Effector memory CD8-positive, alpha-beta T cell (primary cell): ENCODE data around the gene ZNF366.

Experiments
- ATAC-seq: fragments of 150-1000 bp; cut with Tn5 transposase; replicated peaks from 2 replicates; pipeline ENCODE4 v1.10.0; 2021; ENCODE audit warnings: mild to moderate bottlenecking, moderate library complexity
- DNase-seq, 3 experiments: peaks; one replicate each; pipeline ENCODE4 v3.0.0; 2021
- H3K27ac Mint-ChIP-seq, 2 donors: one replicate each; pipeline ENCODE4 v1.8.0; 2022; ENCODE audit warnings: mild to moderate bottlenecking in 2 of 2, mixed read lengths in 2 of 2, moderate library complexity in 2 of 2
- H3K27me3 Mint-ChIP-seq, 2 donors: one replicate each; pipeline ENCODE4 v1.8.0; 2022; ENCODE audit warnings: mixed read lengths in 2 of 2
- H3K36me3 Mint-ChIP-seq: one replicate; pipeline ENCODE4 v1.8.0; 2022; ENCODE audit warnings: mild to moderate bottlenecking, moderate library complexity, mixed read lengths; ENCODE audit not compliant: insufficient read depth
- H3K4me1 Mint-ChIP-seq, 2 donors: one replicate each; pipeline ENCODE4 v1.8.0; 2022; ENCODE audit warnings: low read depth in 2 of 2, mixed read lengths in 2 of 2
- H3K4me3 Mint-ChIP-seq, 2 donors: one replicate each; pipeline ENCODE4 v1.8.0; 2022; ENCODE audit warnings: mild to moderate bottlenecking in 2 of 2, mixed read lengths in 2 of 2, moderate library complexity in 2 of 2
- H3K9me3 Mint-ChIP-seq, 2 donors: one replicate each; pipeline ENCODE4 v1.8.0; 2022; ENCODE audit warnings: mixed read lengths in 2 of 2
- total RNA-seq, 9 experiments: gene quantifications; one replicate each; lab custom pipeline; 2026; lab: John Stamatoyannopoulos, UW

ZNF366 gene, protein sequence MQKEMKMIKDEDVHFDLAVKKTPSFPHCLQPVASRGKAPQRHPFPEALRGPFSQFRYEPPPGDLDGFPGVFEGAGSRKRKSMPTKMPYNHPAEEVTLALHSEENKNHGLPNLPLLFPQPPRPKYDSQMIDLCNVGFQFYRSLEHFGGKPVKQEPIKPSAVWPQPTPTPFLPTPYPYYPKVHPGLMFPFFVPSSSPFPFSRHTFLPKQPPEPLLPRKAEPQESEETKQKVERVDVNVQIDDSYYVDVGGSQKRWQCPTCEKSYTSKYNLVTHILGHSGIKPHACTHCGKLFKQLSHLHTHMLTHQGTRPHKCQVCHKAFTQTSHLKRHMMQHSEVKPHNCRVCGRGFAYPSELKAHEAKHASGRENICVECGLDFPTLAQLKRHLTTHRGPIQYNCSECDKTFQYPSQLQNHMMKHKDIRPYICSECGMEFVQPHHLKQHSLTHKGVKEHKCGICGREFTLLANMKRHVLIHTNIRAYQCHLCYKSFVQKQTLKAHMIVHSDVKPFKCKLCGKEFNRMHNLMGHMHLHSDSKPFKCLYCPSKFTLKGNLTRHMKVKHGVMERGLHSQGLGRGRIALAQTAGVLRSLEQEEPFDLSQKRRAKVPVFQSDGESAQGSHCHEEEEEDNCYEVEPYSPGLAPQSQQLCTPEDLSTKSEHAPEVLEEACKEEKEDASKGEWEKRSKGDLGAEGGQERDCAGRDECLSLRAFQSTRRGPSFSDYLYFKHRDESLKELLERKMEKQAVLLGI
- total RNA-seq = 0 to 0.12 (median 0) reads per million in 9 experiments

DNA sequence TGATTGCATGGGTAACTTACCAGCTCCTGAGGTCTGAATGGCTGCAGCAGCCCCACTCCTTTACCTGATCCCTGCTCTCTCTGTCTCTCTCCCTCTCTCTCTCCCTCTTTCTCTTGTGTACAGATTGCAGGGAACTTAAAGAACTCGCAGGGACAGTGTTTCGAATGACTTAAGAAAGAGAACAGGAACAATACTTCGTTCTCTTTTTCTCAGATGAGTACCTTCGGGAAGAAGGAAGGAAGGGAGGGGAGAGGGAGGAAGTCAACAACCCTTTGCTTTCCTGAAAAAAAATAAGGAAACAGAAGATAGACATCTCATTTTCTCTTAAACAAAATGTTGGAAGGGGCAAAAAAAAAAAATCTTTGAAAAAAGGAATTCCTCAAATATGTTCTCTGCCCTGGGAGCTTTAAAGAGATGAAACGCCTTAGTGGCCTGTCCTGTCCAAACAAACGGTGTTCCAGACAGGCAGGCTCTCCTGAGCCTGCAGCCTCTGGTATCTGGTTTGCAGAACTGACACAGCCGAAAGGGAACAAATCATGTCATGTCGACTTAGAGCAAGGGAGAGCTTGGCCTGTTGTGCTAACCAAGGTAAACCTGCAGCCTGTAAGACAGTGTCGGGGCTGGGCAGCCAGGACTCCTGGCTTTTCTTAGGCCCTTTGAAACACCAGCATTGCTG, at the start of gene ZNF366:
ZNF366 (minus strand) TSS at position 180 of the 676 bp plus-strand sequence. CDS start 45,914 bp downstream, outside the sequence.
- H3K4me1 Mint-ChIP-seq = no peaks in the 10 kb centered on the region

DNA sequence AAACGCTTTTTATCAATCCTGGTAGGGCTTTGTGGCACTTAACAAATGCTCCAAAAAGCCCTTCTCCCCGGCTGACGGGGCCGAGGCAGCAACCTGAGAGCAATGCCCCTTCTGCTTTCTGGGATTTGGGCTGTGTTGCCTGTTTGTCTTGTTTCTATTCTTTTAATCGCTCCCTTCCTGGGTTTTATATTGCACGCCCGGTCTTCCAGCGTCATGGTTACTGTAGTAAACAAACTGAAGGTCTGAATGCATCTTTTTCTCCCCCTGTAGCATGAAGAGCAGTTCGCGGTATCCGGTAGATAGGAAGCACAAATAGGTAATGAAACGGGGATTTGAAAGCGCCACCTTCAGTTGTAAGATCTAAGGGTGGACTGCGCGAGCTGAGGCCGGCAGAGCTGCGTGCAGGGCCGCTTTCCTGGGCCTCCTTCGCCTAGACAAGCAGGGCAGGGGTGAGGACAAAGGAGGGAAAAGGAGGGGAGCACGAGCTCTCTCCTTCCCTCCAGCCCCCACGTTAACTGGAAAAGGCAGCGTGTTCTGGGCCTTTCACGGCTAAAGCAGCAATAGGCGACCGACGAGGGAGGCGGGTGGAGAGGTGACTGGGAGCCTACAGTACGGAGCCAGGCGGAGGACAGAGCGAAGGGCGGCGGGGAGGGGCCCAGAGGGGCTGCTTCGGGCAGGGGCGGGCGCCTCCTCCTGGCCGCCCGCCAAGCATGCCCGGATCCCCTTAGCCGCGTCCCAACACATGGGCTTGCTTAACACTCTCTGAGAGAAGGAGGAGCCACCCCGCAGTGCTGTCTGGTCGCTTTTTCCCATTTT, 49.3 kb upstream of the ZNF366 start:
- H3K27ac Mint-ChIP-seq = no peak overlapping the region
- H3K9me3 Mint-ChIP-seq = no peaks in the 10 kb centered on the region
- ATAC-seq (no peak), DNase-seq (no peak)
- peaks cover 59 to 92% of the 10 kb centered on the region in 2 donors for H3K27me3 Mint-ChIP-seq
- H3K4me1 Mint-ChIP-seq = peaks cover 10 to 12% of the 10 kb centered on the region in 2 donors
- H3K36me3 Mint-ChIP-seq = no peaks in the 10 kb centered on the region
- H3K4me3 Mint-ChIP-seq = peak overlapping the region; percentile 72 to 79

More for the DNA sequence above, at the start of gene ZNF366:
- Mint-ChIP-seq H3K9me3 (no peaks in the 10 kb centered on the region), H3K27me3 (peaks cover 44 to 68% of the 10 kb centered on the region in 2 donors), H3K4me3 (no peak within 1 kb of the TSS), H3K36me3 (peaks cover 5% of the 10 kb centered on the region), H3K27ac (no peak within 1 kb of the TSS)
- DNase-seq (no peak), ATAC-seq (no peak)

DNA sequence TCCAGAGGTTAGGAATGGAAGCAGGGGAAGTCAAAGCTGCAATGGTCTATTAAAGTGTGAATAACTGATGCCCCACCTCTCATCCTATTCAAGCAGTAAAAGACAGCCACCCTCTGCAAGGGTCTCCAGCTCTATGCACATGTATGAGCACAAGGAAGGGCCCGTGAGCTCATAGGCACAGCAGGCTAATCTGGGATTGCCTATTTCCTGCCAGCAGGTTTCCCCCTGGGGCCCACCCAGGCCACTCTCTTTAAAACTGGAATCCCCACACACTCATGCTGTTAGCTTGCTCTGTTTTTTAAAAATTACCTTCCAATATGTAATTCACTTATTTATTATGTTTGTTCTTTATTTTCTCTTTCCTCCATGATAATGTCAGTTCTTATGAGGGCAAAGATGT, 48.7 kb upstream of the ZNF366 start:
- Mint-ChIP-seq H3K4me1 (peaks cover 10 to 12% of the 10 kb centered on the region in 2 donors), H3K36me3 (no peaks in the 10 kb centered on the region), H3K4me3 (peak overlapping the region in 1 of 2 donors; percentile 79), H3K9me3 (no peaks in the 10 kb centered on the region), H3K27me3 (peaks cover 54 to 87% of the 10 kb centered on the region in 2 donors), H3K27ac (no peak overlapping the region)
- DNase-seq = no peak
- no peak for ATAC-seq

DNA sequence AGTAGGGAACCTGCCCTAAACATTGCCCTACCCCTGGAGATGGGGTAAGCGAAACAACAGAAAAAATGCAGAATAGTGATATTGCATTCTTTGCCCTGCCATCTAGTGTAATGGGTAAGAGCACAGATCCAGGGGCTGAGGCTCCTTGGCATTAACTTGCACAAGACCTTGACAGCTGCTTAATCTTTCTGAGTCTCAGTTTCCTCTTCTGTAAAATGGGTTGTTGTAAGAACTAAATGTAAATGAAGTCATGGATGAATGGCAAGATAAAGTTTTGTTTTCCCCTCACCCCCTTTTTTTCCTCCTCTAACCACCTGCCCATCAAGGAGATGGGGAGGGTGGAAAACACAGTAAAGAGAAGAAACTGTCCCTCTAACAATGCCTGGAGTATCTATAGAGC, 47.7 kb upstream of the ZNF366 start:
- no peak overlapping the region for H3K27ac Mint-ChIP-seq
- H3K36me3 Mint-ChIP-seq = no peaks in the 10 kb centered on the region
- no peak overlapping the region for H3K4me3 Mint-ChIP-seq
- H3K9me3 Mint-ChIP-seq = no peaks in the 10 kb centered on the region
- DNase-seq = no peak
- ATAC-seq = no peak
- H3K4me1 Mint-ChIP-seq = peaks cover 10 to 12% of the 10 kb centered on the region in 2 donors
- H3K27me3 Mint-ChIP-seq = peaks cover 61 to 89% of the 10 kb centered on the region in 2 donors

DNA sequence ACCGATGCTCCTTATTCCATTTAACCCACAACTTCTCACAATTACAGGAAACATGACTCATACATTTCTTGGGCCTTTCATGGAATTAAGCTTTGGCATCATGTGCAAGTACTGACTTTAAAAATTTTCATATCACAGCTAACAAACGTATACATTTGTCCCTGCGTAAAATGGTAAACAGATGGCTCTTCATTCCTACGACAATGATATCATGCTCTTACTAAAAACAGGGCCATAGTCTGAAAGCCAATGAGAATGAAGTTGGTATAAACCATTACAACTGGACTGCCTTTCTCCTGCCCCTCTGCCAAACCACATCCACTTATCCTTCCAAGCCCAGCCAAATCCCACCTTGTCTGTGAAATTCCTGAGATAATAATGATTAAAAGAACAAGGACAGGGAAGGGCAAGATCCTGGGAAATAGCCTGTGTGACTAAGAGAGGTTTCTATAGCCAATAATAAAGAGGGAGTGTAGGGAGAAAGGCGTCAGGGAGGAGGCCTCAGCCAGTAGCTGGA, 44.9 kb upstream of the ZNF366 start:
- no peak for ATAC-seq
- no peaks in the 10 kb centered on the region for H3K36me3 Mint-ChIP-seq
- peaks cover 6 to 8% of the 10 kb centered on the region in 2 donors for H3K4me1 Mint-ChIP-seq
- H3K4me3 Mint-ChIP-seq = no peak overlapping the region
- H3K27me3 Mint-ChIP-seq = peaks cover 53 to 61% of the 10 kb centered on the region in 2 donors
- no peaks in the 10 kb centered on the region for H3K9me3 Mint-ChIP-seq
- DNase-seq = no peak
- H3K27ac Mint-ChIP-seq = no peak overlapping the region

DNA sequence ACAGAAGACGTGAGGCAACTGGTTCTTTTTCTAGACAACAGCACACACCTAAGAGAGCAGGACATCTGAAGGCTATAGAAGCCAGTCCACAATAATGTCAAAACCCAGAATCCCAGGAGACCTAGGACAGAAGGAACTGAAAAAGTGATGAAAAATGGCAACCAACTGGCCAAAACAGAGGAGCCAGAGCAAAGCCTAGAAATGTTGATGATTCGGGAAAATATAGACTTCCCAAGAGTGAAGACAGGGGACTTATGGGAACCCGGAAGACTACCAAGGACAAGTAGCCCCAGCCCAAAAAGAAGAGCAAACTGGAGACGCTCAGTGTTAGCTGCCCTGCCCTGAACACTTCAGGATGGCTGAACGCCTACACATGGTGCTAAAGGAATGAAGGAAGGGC, 43.4 kb upstream of the ZNF366 start:
- no peak for DNase-seq
- H3K4me1 Mint-ChIP-seq = no peaks in the 10 kb centered on the region

DNA sequence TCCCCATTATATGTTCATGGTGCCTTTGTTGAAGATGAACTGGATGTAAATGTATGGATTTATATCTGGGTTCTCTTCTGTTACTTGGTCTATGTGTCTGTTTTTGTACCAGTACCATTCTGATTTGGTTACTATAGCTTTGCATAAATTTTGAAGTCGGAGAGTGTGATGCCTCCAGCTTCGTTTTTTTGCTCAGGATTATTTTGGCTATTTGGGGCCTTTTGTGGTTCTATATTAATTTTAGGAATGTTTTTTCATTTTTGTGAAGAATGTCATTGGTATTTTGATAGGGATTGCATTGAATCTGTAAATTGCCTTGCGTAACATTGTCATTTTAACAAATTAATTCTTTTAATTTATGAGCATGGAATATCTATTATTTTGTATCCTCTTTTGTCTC, 36.6 kb upstream of the ZNF366 start:
- no peak overlapping the region for H3K4me3 Mint-ChIP-seq
- no peak overlapping the region for H3K27ac Mint-ChIP-seq
- H3K27me3 Mint-ChIP-seq = peaks cover 0 to 5% of the 10 kb centered on the region in 2 donors
- H3K36me3 Mint-ChIP-seq = no peaks in the 10 kb centered on the region
- DNase-seq = no peak
- peaks cover 0 to 3% of the 10 kb centered on the region in 2 donors for H3K9me3 Mint-ChIP-seq
- H3K4me1 Mint-ChIP-seq = no peaks in the 10 kb centered on the region
- ATAC-seq = no peak

More for the DNA sequence above, 43.4 kb upstream of the ZNF366 start:
- peaks cover 39 to 46% of the 10 kb centered on the region in 2 donors for H3K27me3 Mint-ChIP-seq
- no peaks in the 10 kb centered on the region for H3K9me3 Mint-ChIP-seq
- no peaks in the 10 kb centered on the region for H3K36me3 Mint-ChIP-seq
- no peak overlapping the region for H3K27ac Mint-ChIP-seq
- no peak overlapping the region for H3K4me3 Mint-ChIP-seq
- ATAC-seq = no peak

DNA sequence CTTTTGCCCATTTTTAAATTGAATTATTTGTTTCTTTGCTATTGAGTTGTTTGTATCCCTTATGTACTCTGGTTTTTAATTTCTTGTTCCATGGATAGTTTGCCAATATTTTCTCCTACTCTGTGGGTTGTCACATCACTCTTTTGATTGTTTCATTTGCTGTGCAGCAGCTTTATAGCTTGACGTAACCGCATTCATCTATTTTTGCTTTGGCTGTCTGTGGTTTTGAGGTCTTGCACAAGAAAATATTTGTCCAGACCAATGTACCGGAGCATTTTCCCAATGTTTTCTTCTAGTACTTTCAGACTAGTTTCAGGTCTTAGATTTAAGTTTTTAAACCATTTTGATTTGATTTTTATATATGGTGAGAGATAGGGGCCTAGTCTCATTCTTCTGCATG, 36.2 kb upstream of the ZNF366 start:
- Mint-ChIP-seq H3K9me3 (peaks cover 0 to 3% of the 10 kb centered on the region in 2 donors), H3K4me3 (no peak overlapping the region), H3K4me1 (no peaks in the 10 kb centered on the region), H3K27me3 (peaks cover 0 to 5% of the 10 kb centered on the region in 2 donors), H3K27ac (no peak overlapping the region), H3K36me3 (no peaks in the 10 kb centered on the region)
- DNase-seq = no peak
- no peak for ATAC-seq

DNA sequence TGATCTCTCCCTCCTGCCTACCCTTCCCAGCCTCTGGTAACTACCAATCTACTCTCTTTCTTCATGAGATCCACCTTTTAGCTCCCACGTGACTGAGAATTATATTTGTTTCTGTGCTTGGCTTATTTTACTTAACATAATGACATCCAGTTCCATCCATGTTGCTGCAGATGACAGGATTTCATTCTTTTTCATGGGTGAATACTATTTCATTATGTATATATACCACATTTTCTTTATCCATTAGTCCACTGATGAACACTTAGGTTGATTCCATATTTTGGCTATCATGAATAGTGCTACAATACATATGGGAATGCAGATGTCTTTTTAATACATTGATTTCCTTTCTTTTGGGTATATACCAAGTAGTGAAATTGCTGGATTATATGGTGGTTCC, 35.5 kb upstream of the ZNF366 start:
- peaks cover 0 to 3% of the 10 kb centered on the region in 2 donors for H3K9me3 Mint-ChIP-seq
- no peaks in the 10 kb centered on the region for H3K4me1 Mint-ChIP-seq
- H3K4me3 Mint-ChIP-seq = no peak overlapping the region
- peaks cover 0 to 10% of the 10 kb centered on the region in 2 donors for H3K27me3 Mint-ChIP-seq
- ATAC-seq (no peak), DNase-seq (no peak)
- H3K27ac Mint-ChIP-seq = no peak overlapping the region
- no peaks in the 10 kb centered on the region for H3K36me3 Mint-ChIP-seq

DNA sequence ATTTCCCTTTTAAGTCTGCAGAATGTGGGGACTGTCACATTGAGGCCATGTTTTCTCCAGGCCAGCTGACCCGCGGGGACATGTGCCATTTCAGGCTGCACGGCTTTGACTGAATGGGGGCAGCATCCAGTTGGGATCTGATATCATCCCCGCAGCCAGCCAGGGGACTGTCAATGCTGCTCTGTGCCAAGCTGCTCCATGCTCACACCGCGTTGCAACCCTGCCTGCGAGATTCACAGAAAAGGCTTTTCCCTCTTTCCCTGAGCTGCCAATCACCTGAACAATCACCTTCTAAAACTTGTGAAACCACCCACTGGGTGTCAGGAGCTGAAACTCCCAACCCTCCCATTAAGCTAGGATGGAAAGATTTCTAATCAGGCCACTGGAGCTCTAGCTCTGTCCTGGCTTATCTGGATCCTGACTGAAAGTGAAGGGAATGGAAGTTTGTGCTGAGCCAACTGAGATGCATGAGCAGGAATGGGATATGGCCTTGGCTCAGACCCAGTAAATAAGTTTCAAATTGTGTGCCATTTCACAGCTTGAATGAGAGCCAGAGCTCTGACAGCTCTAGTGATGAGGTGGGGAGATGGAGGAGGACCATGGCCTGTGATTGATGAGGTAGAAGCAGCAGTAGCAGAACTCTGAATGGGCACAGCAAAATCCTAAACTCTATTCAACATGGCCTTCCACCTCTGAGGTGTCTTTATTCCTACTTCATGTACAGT, 34.5 kb upstream of the ZNF366 start:
- Mint-ChIP-seq H3K4me3 (no peak overlapping the region), H3K36me3 (no peaks in the 10 kb centered on the region), H3K27ac (no peak overlapping the region), H3K9me3 (peaks cover 0 to 3% of the 10 kb centered on the region in 2 donors), H3K4me1 (no peaks in the 10 kb centered on the region), H3K27me3 (peaks cover 0 to 11% of the 10 kb centered on the region in 2 donors)
- DNase-seq = no peak
- no peak for ATAC-seq

DNA sequence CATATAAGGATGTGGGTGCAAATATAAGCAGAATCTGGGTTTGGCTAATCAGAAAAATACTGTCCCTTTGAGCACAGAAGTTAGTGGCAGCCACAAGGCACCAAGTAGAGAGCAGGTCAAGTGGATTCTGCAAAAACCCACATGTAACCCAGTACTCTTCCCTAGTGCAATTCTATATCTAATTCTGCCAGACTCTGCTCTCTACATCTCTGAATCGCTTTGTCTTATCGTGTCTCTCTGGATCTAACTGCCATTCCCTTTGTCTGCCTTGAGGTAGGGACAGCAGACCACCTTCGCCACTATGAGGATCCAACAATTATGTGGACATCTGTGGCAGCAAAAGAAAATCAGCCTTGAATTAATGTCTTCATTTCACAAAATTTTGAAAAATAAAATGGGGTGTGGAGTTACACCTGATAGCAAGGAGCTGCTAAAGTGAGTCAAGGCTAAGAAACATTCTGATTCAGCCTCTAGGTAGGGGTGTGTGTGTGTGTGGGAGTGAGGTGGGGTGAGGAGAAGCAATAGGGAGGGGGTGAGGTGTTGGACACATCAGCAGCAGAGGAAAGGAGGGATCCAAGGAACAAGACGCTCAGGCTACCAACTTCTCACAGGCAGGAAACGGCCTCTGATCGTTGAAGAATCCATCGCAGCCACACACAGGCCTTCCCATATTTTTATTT, 33.7 kb upstream of the ZNF366 start:
- no peaks in the 10 kb centered on the region for H3K36me3 Mint-ChIP-seq
- peaks cover 0 to 3% of the 10 kb centered on the region in 2 donors for H3K9me3 Mint-ChIP-seq
- ATAC-seq (no peak), DNase-seq (no peak)
- no peaks in the 10 kb centered on the region for H3K4me1 Mint-ChIP-seq
- H3K27ac Mint-ChIP-seq = no peak overlapping the region
- peaks cover 0 to 11% of the 10 kb centered on the region in 2 donors for H3K27me3 Mint-ChIP-seq
- H3K4me3 Mint-ChIP-seq = no peak overlapping the region

DNA sequence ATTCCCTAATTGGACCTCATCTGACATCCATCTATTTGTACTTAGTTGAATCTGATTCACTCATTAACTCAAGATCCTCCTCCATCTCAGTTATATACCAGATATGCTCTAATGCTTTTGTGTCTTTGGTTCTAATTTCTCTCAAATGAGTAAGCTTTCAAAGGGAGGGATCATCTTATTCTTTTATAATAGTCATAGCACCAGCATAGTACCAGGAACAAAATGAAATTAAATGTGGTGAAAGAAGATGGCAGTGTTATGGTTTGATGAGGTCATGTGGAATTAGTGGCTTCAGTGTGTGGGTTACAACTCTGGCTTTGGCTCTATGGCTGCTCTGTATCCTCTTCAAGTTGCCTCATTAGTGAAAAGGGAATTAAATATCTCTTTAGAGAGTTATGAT, 32.5 kb upstream of the ZNF366 start:
- no peaks in the 10 kb centered on the region for H3K4me1 Mint-ChIP-seq
- H3K9me3 Mint-ChIP-seq = peaks cover 0 to 2% of the 10 kb centered on the region in 2 donors
- H3K4me3 Mint-ChIP-seq = no peak overlapping the region
- H3K36me3 Mint-ChIP-seq = no peaks in the 10 kb centered on the region
- ATAC-seq (no peak), DNase-seq (no peak)
- peaks cover under 1 to 11% of the 10 kb centered on the region in 2 donors for H3K27me3 Mint-ChIP-seq
- H3K27ac Mint-ChIP-seq = no peak overlapping the region
